HG02571 (cell line): ENCODE data around the gene RAP1A.
"Not testable (repeated sequence)": the region's sequence is repeated elsewhere in the genome, so short reads cannot be mapped to it uniquely, and the experiment has no call there.

Experiments used
- ATAC-seq: cut with Tn5 transposase; IDR thresholded peaks from one replicate; pipeline ENCODE4 v1.9.1; 2021; ENCODE audit warnings: mild to moderate bottlenecking, moderate library complexity; ENCODE audit not compliant: unreplicated experiment

The RAP1A gene

DNA sequence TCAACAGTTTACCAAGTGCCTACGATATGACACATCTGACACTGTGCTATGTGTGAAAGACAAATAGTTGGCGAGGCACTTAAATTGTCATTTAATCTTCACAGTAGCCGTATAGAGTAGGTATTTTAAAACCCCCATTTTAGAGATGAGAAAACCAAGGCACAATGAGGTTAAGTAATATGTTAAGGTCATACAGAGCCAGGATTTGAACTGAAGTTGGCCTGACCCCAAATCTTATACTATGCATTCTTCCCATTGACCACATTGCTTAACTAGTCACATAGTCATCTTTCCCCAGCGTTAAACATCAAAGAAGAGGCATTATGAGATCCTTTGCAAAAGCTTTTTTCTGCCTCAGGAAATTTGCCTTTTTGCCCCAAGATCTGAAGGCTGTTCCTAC is 115.7 kb downstream of the RAP1A start:
- ATAC-seq, result no peak

DNA sequence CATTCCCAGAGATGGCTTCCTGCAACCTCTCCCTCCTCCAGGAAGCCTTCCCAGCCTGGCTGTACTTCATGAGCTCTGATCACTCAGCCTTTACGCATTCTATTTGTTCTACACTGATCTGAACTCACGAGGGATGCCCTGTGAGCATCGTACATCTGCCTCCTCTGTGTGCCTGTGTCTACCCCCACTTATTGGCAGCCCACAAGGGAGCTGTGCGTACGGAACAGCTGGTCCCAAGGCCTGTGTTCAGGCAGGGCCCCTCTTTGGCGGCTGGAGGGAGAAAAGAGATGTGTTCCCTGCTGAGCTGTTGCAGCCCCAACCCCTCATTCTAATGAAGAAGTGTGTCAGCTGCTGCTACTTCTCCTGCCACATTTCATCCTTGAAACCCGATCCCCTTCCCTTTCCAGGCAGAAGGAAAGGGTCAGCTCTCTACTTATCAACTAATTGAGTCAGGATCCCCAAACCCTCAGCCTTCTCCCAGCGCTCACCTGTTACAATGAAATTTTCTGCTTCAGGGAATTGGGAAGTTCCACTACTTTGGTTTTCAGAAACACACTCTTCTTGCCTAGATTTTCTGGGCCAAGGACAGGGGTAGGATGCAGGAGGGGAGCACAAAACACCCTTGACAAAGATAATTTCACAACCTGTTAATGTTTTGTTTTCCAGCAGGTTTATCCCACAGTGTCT is 116.4 kb downstream of the RAP1A start:
- no peak for ATAC-seq

DNA sequence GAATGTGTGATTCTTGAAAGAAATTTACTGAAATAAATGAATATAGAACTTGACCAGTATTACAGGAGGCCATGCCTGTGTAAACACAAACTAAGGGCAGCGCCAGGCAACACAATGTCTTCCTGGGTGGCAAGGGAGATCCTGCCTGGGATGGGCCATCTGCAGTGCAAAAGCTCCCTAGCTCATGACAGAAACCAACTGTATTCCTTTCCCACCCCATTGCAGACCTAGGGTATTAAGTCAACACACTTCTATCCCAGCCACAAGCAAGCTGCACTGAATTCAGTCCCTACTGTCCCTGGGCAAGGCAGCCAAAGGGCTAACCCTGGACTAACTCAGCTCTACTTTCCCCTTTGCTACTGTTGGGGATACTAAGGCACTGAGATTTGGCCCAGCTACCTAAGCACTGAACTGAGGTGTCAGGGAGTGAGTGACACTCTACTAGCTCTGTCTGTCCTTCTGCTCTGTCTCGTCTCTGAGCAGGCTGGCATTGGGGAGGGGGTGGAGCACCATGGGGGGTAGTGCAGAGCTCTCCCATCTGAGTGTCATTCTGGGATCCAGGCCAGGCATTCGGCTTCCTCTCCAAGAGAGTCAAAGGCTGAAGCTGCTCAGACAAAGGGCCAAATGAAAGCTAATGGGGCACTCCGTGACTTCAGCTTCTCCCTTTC is 117.1 kb downstream of the RAP1A start:
- ATAC-seq, result no peak

DNA sequence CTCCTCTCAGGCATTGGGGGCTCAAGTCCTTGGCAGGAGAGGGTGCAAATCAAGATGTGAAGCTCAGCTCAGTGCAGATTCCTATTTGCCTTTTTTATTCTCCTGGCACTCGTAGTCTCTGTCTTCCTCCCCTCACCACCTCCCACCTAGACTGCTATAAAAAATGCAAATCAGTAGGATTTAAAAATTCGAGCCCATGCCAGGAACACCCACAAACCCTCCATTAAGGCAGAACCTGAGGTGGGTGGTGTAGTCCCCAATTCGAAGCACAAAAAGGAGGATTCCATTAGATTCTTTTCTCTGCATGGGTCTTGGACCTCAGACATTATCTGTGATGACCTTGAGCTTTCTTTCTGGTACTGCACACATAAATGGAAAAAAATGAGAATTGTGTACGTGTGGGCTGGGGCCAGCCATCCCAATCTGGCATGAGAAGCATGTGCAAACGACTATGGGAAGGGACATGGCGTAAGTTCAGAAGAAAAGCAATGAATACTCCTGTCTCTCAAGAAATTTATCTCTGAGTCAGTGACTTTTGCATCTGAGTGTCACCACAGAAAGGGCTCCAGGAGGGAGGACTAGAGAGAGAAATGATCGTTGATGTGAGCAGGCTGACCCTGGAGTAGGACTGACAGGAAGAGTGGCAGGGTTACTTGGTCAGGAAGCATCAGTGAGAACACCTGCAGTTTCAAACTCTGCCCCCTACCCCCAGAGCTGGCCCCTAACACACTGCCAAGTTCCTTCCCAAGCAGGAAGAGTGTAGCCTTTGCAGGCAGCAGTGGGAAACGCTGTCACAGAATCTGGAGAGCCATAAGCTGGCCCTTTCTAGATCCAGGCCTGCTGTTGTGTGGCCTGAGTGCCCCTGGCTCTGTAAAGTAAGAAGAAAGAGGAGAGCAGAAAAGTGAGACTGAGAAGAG is 117.9 kb downstream of the RAP1A start:
- no peak for ATAC-seq

DNA sequence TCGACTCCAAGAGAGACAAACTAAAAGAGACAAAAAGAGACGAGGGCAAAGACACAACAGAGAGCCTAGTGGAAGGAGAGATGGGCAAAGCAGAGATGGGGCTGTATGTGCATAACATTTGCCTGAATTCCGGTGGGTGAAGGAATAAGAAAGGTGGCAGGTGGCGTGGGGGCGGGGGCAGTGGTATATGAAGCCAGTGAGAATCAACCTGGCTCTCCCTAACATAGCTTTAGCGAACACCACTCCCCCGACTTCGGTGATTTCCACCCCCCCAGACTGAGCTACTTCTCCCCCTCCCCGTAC is 118.5 kb downstream of the RAP1A start:
- no peak for ATAC-seq

DNA sequence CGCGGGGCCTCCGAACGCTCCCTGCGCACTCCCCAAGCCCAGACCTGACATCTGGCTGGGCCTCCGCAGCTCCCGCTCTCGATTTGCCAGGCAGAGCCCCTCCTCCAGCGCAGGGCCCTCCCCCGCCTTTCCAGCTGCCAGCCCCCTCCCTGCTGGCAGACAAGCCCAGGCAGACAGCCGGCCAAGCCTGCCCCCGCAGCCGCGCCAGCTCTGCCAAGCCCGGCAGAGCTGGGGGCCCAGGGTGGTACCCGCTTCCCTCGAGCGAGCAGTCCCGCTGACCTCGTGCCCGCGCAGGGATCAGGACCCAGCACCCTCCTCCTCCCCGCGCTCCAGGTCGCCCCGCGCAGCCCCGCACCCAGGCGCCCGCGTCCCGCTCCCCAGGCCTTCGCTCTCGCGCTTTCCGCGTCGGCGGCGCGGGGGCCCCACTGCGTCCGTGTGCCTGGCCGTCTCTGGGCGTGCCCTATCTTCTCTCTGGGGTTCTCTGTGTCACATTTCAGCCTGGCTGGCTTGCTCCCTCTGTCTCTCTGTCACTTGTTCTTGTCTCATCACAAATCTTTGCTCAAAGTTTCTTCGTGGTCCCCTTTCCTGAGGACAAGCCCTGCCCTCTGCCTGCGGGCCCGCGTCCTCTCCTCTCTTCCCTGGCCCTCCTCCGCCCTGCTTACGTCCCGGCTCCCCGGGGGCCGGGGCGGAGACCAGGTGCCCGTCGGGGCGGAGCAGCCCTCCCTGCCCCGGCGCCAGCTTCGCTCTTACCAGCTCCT is 119.0 kb downstream of the RAP1A start:
- ATAC-seq, result peak; percentile 41

DNA sequence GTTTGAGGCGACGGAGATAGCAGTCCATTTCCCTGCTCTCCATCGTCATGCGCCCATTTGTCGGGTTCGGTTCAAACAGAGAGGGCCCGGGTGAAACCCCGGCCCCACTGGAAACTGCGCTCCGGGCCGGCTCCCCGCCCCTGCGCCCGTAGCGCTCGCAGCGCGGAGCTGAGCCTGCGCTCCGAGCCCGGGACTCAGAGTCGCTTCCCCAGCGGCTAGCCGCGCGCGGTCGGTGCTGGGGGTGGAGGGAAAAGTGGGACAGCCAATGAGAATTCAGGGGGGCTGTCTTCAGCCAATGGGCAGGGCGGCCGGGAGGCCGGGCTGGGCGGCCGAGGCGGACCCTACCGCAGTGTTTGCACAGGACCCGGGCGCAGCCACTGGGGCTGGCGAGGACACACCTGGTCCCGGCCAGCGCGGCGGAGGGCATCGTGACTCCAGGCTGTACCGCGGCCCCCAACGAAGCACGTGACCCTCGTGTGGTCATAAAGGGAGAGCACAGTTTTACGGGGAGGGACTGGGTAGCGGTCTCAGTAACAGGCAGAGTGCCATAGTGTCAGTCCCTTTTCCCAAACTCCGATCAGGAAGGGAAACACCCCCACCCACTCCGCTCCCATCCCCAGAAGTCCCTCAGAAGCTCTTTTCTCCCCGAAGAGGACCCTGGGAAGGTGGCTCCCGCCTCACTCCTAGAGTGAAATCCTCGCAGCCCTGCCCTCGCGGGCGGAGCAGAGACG is 119.8 kb downstream of the RAP1A start, which contains the start of gene INKA2:
Gene INKA2, minus strand, starts transcription at position 202 of the 731 bp plus-strand sequence. Its CDS starts 153 bp downstream, at position 49.
- peak; percentile 81 for ATAC-seq

DNA sequence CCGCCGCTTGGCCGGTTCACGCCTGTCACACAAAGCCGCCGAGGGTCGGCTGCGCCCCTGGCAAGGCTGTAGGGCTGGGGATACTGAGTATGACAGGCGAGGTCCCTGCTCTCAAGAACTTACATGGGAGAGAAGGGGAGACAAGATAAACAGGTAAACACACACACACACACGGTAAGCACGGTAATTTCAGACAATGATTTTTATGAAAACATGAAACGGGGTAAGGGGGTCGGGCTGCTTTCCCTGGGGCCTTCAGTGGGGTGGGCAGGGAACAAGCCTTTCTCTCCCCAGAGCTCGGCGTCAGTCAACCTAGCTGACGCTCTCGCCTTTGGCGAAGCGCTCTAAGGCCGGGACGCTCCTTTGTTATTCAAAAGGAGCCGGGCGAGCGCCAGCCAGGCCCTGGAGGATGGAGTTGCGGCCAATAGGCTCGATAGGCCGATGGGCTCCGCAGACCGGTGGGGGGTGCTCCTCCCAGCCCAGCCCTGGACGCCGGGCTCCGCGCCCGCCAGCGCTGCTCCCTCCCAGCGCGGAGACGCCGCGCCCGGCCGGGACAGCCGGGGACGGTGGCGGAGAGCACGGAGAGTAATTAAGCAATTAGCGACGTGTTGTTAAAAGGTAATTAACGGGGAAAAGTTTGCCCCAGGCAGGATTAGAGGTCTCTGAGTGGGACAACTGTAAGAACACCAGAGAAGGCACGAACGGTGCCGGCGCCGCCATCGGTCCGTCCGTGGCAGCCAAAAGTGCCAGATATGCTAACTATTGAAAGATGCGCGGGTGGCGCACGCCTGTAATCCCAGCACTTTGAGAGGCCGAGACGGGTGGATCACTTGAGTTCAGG is 120.6 kb downstream of the RAP1A start:
- peak; percentile 6 for ATAC-seq

DNA sequence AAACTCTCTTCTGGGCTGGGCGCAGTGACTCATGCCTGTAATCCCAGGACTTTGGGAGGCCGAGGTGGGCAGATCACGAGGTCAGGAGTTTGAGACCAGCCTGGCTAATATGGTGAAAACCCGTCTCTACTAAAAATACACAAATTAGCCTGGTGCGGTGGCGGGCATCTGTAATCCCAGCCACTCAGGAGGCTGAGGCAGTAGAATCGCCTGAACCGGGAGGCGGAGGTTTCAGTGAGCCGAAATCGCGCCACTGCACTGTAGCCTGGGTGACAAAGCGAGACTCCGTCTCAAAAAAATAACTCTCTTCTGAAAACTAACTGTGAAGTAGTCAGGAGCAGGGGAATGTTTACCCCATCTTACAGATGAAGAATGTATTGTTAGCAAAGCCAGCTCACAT is 122.7 kb downstream of the RAP1A start:
- not testable (repeated sequence) for ATAC-seq

DNA sequence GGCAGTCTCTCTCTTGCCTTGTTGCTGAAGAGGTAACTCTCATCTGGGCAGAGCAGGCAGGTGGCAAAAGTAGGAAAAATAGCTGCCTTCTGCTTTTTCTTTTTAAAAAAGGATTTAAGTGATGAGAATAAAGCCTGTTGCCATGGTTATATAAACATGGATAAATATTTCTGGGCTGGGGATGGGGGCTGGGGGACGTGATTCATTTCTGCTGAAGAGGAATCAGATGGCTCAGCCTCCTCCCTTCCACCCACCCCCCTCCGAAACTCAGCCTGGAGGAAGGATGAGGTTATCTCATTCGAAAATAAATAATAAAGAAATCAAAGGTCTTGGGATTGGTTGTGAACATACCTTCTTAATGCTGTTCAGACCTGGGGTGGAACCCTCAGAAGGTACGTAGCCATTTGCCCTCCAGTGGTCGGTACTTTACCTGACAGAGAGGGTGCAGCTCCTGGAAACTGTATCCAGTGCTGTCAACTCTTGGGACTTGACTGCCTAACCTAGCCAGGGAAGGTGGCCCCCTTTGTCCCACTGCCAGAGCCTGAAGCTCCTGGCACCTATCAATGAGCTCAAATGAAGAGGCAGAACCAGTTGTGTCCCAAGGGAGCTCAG is 123.5 kb downstream of the RAP1A start:
- ATAC-seq, result no peak

DNA sequence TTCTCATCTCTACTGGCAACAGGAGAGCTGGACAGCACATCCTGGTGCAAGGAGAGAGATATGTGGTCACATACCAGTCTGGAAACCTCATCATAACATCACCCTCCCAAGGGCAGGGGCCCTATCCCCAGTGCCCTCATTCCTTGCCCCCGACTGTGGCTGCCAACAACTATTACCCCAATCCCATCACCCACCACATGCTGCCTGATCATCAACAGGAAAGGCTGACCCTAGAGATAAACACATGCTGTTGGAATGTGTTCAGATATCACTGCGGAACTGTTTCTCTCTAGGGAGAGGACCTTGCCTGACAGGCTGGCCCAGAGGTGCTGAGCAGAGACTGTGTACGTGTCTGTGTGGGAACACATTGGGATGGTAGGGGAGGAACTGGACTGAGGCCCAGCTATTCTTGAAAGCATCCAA is 124.1 kb downstream of the RAP1A start:
- no peak for ATAC-seq

DNA sequence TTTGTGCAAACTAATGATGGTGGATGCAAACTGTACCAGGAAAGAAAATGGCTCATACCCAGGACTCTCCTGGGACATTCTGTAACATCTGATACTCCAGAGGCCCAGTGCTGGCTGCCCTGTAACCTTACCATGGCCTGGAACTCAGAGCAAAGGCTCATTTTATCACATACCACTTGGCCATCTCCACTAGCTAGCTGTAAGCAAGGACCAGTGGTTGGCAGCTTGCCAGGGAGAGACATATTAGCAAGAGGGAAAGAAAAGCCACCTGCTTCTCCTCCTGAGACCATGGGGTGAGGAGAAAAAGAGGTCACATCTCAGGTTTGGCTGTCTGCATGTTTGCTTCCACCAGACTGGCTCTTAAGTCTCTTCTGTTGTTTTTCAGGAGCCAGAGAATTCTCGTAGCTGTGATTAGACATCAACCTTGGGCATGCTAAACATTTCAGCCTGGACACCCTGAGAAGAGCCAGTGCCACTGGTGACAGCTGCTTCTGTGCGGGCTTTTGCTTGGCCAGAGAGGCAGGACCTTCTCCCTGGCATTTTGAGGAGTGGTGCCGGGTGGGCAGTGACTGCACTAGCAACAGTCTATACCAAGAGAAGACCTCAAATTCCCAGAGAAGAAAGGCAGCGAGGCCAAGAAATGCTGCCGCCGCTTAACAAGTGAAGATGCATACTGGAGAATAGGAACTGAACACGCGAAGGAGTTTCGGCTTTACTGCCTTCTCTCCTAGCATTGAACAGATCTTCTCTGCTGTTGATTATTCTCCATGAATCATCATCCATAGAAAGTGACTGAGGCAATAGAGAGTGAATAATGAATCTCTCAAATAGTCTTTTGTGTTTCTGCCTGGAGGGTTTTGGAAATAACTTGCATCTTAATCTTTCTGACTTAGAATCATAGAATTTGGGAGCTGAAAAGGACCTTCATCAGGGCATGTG is 126.4 kb downstream of the RAP1A start:
- no peak for ATAC-seq

DNA sequence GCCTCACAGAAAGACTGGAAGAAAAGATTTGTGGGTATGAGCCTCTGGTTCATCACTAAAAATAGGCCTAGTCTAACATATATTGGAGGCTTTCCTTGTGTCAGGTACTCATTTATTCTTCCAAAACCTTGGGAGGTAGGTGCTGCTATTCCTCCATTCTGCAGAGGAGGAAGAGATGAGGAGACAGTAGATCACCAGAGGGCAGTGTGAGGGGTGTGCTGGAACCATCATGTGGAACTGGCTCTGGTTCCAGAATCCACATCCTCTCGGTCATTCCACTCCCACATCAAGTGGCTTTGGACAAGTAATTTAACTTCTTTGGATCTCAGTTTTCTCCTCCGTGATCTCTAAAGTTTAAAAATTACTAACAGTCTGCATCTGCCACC is 127.0 kb downstream of the RAP1A start:
- ATAC-seq, result no peak

DNA sequence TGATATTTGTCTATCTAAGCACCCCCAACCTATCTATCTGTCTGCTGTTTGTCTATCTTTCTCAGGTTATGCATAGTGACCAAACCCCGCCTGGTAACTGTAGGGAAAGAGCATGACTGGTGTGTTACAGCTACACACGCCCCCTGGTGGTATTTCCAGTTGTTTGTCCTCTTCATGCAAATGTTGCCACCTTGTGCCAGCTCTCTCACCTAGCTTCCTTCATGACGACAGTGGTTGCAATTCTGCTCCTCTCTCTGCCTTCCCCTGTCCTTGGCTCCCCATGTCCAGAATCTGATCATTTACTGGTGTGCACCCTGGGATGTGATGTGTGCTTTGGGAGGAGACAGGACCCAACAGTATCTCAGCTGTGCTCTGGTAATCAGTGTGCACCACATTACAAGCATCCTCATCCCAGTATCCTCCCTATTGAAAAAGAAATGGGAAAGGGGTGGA is 127.7 kb downstream of the RAP1A start:
- ATAC-seq, result no peak

DNA sequence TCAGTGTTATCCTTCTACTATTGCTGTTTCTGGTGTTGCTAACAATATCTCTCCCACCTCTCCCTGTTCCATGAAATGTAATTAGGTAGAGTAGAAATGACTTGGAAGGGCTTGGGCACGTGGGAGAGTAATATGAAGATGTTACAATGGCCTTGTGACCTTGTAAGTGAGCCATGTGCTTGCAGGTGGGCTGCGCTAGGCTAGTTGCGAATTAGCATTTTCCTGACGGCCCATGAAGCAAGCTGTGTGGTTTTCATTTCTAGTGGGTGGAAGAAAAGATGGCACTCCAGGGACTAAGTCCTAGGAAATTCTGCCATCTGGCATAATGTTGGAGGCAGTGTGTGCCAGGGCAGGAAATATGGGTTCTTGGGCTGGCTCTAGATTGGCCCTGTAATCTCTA is 128.4 kb downstream of the RAP1A start:
- ATAC-seq, result no peak

DNA sequence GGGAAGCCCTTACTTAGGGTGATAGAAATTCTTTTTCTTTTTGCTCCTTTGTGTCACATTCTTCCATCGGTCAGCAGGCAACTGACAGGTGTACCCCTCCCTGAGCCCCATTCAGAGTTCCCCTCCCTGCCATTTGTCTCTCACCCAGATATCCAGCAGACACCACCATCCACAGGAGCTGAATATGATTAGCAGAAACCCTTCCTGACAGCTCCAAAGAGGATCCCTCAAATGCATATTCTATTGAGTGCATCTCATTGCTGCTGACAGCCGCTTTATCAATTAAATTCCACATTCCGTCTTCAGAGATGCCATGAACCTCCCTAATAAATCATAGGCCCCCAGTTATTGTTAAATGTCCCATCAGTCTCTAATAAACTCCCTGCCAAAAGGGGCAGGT is 130.0 kb downstream of the RAP1A start:
- ATAC-seq, result no peak

DNA sequence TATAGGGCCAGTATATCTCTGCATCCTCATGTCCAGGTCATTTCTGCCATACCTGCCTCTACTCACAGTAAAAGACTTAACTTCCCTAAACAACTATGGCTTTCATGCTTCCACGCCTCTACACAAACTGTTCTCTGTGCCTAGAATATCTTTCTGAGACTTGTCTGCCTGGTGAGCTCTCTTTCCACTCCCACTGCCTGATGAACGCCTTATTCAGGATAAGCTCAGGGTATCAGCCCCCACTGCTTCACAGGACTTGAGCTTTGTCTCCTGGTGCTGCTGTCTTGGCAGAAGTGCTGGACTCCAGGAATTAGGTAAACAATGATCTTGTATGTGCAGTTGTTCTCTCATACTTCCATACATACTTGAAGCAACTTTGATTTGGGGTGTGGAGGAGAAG is 131.3 kb downstream of the RAP1A start:
- ATAC-seq, result no peak
